Raji (cell line): ENCODE measurements around the gene CUL2.

Experiments used
- POLR2A ChIP-seq: IDR thresholded peaks from 2 replicates; pipeline ENCODE4 v1.6.1; 2011; ENCODE audit warnings: low read depth, low read length, control low read depth; ENCODE audit not compliant: insufficient read depth

Gene CUL2

GRCh38 chr10:35011771-35012191 is 78.4 kb downstream of the CUL2 start:
- TF ChIP-seq POLR2A = no peak

DNA sequence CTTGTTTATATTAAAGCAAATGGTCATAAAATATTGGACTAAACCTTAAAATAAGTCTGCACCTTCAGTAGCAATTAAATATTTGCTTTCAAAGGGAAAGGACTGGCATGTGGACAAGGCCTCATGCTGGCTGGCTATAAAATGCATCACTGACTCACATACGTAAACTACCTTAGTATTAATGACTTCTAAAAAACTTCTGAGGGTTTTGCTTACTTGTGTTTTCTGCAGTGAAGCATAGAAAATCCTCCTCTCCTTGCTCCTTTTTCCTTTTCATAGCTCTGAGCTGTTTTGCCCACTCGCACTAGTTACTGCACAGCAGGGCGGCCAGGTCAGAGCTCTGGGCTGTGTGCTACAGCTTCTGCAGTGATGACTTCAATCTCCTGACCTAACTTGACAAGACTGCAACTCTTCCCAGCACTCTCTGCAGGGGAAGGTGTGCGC is 82.3 kb downstream of the CUL2 start:
- TF ChIP-seq POLR2A = no peak

DNA sequence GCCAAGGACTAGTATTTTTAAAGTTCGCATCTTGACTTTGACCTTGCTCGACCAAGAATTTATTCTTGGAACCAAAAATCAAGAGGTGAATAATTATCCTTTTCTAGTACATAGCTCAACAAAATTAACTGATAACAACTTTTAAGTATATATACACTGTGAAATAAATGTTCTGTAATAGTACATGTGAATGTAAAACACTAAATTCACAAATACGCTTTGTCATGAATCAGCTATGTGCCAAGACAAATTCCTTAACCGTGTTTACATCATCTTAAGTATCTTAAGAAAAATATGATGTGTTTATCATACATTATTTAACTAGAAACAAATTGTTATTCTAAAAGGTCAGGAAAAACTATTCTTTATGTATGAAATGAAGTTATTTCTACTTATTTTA is 83.3 kb downstream of the CUL2 start:
- TF ChIP-seq POLR2A = no peak

DNA sequence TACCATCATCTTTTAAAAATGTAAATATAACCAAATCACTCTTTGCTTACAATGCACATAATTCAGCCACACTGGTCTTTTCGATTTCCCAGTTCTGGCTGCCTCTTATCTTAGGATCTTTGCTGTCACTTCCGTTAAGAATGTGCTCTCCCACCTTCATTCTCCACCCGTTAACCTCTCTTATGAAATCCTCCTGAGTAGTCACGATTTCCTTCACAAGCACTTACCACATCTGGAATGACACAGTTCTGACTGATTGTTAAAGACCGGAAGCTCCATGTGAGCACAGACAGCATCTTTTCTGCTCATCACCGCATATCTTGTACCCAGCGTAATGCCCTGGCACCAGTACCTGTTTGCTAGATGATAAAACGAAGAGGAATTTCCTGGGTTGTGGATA is 84.3 kb downstream of the CUL2 start:
- no peak for TF ChIP-seq POLR2A

DNA sequence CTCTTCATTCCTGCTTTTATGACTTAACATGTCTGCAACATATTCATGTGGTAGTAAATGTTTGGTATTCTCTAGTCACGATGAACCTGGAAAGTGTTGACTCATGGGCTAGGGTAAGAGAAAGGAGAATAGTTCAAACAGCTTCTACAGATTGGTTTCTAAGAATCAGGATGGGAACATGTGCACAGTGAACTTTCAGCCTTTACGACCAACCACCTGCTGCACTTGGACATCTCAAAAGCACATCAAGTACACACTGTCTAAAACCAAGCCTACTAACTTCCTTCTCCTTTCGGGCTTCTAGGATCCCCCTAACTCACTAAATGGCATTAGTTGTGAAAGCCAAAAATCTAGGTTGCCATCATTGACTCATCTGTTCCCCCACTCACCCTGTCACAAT is 85.5 kb downstream of the CUL2 start:
- TF ChIP-seq POLR2A = no peak

GRCh38 chr10:35003906-35004305 is 86.2 kb downstream of the CUL2 start:
- no peak for TF ChIP-seq POLR2A

- TF ChIP-seq POLR2A = no peak
Observed at GRCh38 chr10:35000936-35001335, 89.2 kb downstream of the CUL2 start.

DNA sequence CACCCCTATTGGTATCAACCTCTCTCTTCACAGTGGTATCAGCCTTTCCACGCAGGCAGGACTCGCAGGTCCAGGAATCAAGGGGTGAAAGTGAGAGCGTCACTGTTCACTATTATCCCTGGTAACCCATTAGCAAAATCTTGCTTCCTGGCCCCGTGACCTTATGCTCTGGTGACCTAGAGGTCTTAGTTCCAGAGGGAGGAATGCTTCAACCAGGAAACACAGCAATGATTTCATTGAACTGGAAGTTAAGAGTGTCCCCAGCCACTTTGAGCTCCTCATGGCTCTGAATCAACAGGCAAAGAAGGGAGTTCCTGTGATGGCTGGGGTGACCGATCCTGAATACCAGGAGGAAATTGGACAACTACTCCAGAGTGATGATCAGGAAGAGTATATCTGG is 90.6 kb downstream of the CUL2 start:
- no peak for TF ChIP-seq POLR2A

DNA sequence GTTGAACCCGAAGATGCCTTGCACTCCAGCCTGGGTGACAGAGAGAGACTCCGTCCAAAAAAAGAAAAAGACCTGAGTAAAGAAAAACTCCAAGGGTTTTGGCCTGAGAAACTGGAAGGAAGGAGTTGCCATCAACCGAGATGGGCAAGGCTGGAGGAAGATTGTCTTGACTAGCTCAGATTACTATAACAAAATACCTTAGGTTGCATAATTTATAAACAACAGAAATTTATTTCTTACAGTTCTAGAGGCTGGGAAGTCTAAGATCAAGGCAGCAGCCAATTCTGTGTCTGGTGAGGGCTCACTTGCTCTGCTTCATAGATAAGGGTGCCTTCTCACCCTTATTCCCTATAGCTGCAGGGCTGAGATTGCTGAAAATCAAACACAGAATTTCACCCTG is 91.2 kb downstream of the CUL2 start:
- TF ChIP-seq POLR2A = no peak

GRCh38 chr10:34996843-34997242 is 93.3 kb downstream of the CUL2 start:
- TF ChIP-seq POLR2A = no peak

DNA sequence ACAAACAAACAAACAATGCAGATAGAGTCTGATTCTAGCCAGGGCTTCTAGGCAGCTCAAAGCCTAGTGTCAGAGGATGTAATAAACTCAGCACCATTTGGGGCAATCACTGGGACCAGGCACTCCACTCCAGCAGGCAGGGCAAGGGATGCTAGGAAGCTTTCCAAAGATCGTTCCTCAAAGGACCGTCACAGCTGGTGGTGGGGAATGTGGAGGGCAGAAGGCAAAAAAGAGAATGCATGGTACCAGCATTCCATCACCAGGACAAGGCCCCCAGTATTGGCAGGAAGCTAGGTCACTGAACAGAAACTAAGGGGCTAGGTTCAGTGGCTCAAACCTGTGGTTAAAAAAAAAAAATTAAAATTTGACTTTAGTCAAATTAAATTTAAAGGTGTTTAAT is 94.2 kb downstream of the CUL2 start:
- TF ChIP-seq POLR2A = no peak

DNA sequence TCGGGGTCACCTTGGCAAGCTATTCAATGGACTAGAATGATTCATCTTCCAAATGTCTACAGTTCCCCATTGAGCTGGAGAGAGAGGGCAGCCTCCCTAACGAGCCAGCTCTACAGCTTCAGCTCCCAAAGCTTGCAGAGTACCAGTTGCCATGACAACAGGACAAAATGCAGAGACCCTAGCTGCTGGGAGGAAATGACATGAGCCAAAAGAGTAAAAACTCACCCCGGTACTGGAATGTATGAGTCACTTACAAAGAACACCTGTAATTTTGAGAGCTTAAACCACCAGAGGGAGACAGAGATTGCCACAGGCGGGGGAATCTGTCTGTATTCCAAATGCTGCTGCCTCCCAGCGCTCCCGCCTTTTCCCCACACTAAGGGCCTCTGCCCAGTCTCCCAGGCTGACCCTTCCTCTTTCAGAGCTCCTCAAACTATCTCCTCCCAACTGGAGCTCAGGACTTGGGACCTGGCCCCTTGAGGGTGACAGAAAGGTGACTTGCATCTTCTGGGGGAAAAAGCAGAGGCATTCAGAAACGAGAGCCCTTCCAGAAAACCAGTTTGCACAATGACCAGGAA is 95.5 kb downstream of the CUL2 start:
- TF ChIP-seq POLR2A = no peak

- no peak for TF ChIP-seq POLR2A
Observed at GRCh38 chr10:34993782-34994181, 96.4 kb downstream of the CUL2 start.

DNA sequence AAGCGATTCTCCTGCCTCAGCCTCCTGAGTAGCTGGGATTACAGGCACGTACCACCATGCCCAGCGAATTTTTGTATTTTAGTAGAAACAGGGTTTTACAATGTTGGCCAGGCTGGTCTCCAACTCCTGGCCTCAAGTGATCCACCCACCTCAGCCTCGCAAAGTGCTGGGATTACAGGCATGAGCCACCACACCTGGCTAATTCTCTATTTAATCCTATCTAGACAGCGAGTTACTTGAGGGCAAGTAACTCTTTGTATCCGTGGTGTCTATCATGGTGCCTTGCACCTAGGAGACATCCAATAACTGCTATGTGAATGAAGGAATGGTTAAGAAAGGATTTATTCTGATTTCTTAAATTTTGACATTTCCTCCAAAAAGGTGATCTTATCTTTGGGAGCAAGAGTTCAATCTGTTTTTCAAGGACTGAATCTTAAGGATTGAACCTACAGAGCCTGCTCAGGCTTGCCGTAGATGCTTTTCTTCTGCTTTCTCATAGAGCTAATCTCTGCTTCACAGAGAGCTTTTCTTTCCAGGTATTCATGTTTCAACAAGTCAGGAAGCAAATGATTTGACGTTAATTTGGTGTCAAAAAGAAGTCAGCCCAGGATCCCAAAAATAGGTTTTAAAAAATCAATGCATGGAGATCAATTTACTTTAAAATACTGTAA is 101.6 kb downstream of the CUL2 start:
- no peak for TF ChIP-seq POLR2A

DNA sequence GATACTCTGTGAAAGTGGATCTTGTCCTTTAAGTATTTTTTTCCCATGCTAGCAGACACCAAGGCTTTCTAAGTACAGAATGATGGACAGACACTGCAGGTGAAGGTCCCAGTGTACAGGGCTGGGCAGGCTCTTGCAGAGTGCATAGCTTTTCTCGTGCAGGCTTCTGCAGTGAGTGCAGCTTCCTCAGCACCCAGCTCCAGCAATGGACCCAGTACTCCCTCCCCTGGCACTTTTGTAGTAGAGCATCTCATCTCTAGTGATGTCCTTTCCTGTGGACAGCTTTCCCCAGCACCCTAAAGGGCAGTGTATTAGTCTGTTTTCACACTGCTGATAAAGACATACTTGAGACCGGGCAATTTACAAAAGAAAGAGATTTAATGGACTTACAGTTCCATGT is 104.3 kb downstream of the CUL2 start:
- TF ChIP-seq POLR2A = no peak

- TF ChIP-seq POLR2A = no peak
Observed at GRCh38 chr10:34985146-34985545, 105.0 kb downstream of the CUL2 start.

DNA sequence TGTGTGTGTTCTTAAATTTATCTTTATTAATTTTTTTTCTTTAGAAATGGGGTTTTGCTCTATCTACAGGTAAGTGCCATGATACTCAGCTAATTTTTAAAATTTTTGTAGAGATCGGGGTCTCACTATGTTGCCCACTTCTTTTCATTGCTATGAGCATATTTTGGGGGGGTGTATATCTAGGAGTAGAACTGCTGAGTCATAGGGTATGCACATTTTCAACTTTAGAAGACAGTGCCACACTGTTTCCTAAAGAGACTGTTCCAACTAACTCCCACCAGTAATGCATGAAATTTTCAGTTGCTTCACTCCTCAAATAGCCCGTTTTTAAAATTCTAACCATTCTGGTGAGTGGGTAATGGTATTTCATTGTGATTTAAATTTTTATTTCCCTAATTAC is 108.3 kb downstream of the CUL2 start:
- TF ChIP-seq POLR2A = no peak
